DMS114 treated with DMSO at 0.1 percent for 48 hours (cell line): ENCODE measurements around the gene ABCA7.

Experiments
- DNase-seq: peaks from one replicate; lab custom pipeline; 2025; ENCODE audit not compliant: unreplicated experiment; lab: John Stamatoyannopoulos, UW

Gene ABCA7

DNA sequence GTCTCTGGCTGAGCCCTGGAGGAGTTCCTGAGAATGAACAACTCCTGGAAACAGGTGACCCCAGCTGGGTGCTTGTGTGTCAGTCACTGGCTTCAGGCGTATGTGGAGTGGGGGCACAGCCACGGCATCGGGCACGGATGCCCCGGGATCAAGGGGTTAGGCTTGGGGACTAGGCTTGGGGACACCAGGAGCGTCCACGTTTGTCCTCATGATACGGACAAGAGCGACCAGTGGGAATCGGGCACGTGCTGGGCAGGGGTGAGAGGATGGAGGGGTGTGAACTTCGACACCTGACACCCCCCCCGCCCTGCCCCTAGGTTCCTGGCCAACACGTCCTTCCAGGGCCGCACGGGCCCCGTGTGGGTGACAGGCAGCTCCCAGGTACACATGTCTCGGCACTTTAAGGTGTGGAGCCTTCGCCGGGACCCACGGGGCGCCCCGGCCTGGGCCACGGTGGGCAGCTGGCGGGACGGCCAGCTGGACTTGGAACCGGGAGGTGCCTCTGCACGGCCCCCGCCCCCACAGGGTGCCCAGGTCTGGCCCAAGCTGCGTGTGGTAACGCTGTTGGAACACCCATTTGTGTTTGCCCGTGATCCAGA, 35.6 kb upstream of the ABCA7 start:
- DNase-seq: no peak

GRCh38 chr19:1004803-1005664, 34.9 kb upstream of the ABCA7 start:
- DNase-seq: no peak

GRCh38 chr19:1006711-1007398, 33.1 kb upstream of the ABCA7 start:
- no peak for DNase-seq

GRCh38 chr19:1007399-1008251, 32.3 kb upstream of the ABCA7 start:
- no peak for DNase-seq

DNA sequence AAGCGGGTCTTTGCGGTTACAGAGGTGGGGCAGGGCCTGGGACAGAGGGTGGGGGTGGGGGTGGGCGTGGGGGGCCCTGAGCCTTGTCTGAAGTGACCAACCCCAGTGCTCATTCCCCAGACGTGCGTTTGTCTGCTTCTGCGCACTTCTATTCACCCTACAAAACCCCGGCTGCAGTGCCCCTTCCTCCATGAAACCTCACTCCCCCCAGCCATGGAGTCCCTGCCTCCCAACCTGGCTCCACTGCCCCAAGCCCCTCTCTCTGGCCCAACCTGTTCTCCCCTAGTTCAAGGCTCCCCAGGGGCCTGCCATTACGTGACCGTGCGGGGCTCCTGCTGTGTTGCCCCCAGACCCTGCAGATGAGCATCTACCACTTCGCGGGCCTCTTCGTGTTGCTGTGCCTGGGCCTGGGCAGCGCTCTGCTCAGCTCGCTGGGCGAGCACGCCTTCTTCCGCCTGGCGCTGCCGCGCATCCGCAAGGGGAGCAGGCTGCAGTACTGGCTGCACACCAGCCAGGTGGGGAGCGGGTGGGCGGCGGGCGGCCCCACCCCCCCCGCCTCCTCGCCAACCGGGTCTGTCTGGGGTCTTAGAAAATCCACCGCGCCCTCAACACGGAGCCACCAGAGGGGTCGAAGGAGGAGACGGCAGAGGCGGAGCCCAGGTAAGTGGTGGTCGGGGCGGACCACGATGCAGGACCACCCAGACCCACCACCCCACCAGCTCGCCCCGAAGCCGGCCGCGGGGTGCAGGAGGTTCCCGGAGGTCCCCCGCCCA, 31.5 kb upstream of the ABCA7 start:
- DNase-seq: no peak

DNA sequence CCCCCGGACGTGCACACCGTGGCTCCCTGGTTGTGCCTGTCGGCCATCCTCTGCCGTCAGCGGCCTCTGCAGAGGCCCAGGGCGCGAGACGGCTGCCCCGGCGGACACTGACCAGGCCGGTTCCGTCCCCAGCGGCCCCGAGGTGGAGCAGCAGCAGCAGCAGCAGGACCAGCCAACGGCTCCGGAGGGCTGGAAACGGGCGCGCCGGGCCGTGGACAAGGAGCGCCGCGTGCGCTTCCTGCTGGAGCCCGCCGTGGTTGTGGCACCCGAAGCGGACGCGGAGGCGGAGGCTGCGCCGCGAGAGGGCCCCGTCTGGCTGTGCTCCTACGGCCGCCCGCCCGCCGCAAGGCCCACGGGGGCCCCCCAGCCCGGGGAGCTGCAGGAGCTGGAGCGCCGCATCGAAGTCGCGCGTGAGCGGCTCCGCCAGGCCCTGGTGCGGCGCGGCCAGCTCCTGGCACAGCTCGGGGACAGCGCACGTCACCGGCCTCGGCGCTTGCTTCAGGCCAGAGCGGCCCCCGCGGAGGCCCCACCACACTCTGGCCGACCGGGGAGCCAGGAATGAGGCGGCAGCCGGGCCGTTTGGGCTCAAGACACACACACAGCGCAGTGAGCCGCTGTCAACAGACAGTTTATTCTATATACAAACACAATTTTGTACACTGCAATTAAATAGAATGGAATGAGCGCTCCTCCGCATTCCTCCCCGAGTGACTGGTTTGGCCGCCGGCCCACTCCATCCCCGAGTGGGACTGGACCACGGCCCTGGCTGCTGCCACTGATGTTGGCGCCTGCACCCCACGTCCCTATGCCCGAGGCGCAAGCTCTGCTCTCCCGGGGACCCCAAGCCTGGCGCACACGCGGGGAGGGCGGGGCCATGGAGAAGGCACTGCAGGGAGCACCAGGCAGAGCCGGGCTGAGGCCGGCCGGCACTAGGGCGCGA, 30.6 kb upstream of the ABCA7 start:
- DNase-seq: no peak

DNA sequence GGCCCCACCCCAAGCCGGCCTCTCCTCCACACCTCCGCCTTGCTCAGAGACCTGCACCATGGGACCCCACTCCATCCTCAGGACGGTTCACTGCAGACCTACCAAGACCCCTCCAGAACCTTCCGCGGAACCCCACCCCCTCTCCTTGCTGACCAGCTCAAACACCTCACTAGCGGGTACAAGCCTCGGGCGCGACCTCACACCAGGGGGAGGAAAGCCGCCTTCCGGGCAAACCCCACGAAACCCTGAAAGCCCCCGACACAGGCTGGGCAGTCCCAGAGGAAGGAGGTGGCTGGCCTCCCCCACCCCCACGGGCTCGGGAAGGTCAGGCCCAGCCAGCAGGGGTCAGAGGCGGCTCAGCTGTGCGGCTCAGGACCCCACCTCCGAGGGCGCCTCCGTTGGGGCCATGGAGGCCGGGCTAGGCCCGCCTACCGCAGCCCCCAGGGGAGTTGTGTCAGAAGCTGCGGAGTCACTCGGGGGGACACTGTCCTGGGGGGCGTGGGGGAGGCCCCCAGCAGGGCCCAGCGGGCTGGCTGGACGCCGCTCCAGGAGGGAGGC, 29.8 kb upstream of the ABCA7 start:
- no peak for DNase-seq

DNA sequence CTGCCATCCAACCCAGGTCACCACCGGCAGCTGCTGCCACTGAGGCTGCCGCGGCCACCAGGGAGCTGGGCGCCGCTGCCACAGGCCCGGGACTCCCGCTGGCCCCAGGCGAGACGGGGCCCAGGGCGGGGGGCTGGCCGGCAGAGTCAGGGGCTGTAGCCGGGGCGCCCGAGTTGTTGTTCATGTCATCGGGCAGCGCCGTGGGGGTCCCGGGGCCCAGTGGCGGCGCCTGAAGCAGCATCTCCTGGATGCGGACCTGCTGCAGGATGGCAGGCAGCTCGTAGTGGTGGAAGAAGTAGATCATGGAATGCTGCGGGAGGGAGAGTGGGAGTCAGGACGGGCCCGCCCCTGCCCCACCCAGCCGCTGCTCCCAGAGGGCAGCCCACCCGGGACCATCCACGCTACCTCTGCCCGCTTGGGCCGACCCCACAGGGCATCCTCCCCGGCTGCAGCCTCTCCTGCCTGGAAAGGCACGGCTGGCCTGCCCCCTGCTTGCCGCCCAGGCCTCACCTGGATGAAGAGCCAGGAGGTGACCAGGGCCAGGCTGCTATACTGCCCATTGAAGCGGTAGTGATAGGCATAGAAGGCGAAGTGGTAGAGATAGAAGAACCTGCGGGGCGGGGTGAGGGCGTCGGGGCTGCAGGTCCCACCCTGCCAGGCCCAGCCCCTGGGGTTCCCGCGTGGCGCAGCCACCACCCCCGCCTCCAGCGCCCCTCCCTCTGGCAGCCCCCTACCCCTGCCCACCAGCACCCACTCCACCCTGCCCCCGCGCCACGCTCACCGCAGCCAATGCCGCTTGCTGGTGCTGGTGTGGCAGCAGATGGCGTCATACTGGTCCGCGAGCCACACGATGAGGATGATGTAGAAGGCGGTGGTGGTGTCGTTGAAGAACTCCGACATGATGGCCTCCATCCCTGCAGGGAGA, 29.1 kb upstream of the ABCA7 start:
- DNase-seq: no peak

DNA sequence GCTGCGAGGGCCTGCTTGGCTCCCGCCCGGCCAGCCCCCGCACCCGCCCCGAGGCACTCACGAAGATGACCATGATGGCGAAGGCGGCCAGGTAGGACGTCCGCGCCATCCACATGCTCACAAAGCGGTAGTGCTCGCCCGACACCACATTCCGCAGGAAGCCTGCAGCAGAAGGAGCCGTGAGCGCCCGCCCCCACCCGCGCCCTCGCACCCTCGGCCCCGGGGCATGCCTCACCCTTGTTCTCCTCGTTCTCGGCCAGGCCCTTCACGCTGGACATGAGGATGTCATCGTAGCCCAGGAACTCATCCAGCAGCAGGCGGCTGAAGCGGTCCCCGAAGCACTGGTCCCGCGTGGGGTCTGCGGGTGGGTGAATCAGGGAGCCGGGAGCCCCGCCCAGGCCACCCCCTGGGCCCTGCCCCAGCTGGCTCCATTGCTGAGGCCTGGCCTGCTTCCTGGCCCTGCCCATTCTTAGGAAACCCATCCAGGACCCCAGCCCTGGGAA, 28.0 kb upstream of the ABCA7 start:
- no peak for DNase-seq

- DNase-seq: no peak
Measured at GRCh38 chr19:1012334-1012733, 27.6 kb upstream of the ABCA7 start.

DNA sequence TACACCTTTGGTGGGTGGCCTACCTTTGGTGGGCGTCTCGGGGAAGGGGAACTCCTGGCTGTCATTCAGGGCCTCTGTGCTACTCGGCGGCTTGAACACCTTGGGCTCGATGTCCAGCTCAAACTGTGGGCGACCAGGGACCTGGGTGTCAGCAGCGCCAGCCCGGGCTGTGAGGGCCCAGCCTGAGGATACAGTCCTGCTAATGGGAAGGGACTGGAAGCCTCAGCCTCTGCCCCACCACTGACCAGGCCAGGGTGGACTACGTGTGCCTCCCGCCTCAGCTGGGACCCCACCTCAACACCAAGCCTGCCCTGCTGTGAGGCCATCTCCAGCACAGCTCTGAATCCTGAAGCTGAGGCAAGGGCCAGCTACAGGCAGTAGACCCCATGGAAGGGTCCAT, 26.7 kb upstream of the ABCA7 start:
- DNase-seq: no peak

GRCh38 chr19:1014161-1015060, 25.5 kb upstream of the ABCA7 start:
- no peak for DNase-seq

DNA sequence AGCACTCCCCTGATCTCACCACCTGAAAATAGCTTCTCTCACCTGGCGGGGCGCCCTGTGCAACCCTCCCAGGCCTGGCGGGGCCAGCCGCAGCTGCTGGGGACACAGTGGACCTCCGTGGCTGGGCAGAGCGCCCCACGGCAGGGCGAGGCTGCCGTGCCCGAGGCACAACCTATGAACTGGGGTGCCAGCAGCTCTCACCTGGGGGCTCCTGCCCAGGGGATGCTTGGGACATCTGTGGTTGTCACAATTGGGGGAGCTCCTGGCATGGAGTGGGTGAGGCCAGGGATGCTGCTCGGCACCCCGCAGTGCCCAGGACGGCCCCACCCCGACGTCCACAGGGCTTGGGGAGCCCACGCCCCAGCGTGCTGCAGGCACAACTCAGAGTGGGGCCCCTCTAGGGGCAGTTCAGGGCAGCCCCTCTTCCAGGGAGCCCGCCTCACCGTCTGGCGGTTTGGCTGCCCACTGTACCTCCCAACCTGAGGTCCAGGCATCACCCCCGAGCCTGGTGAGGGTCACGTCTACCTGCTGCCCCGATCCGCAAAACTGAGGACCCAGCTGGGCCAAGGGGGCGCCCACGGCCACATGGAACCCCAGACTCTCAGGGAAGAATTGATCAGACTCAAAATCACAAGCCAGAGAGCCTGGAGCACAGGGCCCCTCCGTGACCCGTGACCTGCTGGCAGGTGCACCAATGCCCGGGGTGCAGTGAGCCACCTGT, 24.7 kb upstream of the ABCA7 start:
- no peak for DNase-seq

DNA sequence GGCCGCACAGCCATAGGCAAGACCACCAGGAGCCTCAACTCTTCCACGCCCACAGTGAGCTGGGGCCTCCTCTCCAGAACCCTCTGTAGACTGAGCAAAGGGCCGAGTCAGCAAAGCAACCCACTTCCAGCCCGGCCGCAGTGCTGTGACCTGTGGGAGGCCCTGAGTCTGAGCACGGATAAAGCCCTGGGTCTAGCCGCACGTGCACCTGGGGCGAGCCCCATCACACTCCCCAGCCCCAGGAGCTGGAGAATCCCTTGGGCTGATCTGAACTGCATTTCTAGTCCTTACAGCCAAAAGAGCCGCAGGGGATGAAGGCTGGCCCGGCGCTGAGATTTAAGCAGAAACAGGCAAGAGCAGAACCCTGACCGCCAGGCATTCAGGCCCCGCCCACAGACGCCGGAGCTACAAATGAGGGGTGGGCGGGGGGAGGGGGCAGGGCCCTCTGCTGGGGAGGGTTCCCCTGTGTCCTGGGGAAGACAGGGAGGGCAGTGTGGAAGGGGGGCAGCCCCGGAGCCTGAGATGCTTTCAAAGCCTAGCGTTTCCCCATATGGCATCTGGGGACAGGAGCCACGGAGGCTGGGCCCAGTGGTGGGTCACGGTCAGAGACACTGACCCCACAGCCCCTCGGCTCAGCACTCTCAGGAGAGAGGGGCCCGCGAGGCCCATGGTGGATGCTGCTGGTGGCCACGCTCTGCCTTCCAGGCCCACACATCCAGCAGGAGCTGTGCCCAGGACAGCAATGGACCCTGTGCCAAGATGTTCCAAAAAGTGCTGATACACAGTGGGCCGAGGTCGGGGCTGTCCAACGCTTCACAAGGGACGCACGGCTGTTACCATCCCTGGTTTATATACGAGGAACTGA, 23.9 kb upstream of the ABCA7 start:
- no peak for DNase-seq

GRCh38 chr19:1016647-1017114, 23.2 kb upstream of the ABCA7 start:
- no peak for DNase-seq
